Ovary (tissue), 3 donors: ENCODE data around the gene COQ9.

Experiments
- CTCF ChIP-seq, 3 donors: fragments of 450-650 bp in 2 of 3; fragments of 200-600 bp in 1 of 3; IDR thresholded peaks; one replicate each; pipeline versions ENCODE4 v1.5.1 to v1.8.0; 2016 to 2022; ENCODE audit warnings: antibody characterized with exemption in 3 of 3, mild to moderate bottlenecking in 1 of 3
- EP300 ChIP-seq: sonication (generic); formaldehyde crosslinking; IDR thresholded peaks from one replicate; pipeline ENCODE4 v1.6.1; 2017; ENCODE audit warnings: antibody characterized with exemption
- POLR2A ChIP-seq: fragments of 450-650 bp; IDR thresholded peaks from one replicate; pipeline ENCODE4 v1.6.1; 2017; ENCODE audit warnings: antibody characterized with exemption, mild to moderate bottlenecking, moderate library complexity
- donor health status: DM: no; HTN: no; CAD: no.

GRCh38 chr16:57424583-57424982 is 22.7 kb upstream of the COQ9 start:
- TF ChIP-seq EP300 (no peak), POLR2A (no peak), CTCF (IDR thresholded peaks at IDR 0.05) (no peak)
